A673 (cell line): Measurements from ENCODE around the gene ASB6. TPM values are rescaled to one million over a fixed set of nuclear protein-coding genes. Genes with fewer than 3 reads are reported as not detected.

Source experiments
- BruUV-seq: library from RNA; stranded (reverse); fragments of 400-500 nt; replicated peaks from 2 replicates; lab custom pipeline; 2021; lab: Mats Ljungman, UMichigan
- CTCF ChIA-PET: fragments of 300-600 bp; sonication (Branson Sonifier 250); formaldehyde crosslinking; loops from one replicate; lab custom pipeline; 2022; ENCODE audit warnings: antibody characterized with exemption; lab: Charles Lee
- POLR2A ChIA-PET: fragments of 300-600 bp; sonication (Branson Sonifier 250); formaldehyde crosslinking; loops from one replicate; lab custom pipeline; 2022; ENCODE audit warnings: antibody characterized with exemption; ENCODE audit not compliant: low non-redundant PET; lab: Charles Lee
- DNase-seq: peaks from one replicate; pipeline ENCODE4 v3.0.0-alpha.2; 2015; ENCODE audit warnings: low spot score
- H3K27ac ChIP-seq: fragments of 200-600 bp; sonication (generic); 2 replicates; pipeline ENCODE4 v1.5.1; 2016; ENCODE audit warnings: mixed run types, low read depth, mild to moderate bottlenecking, mixed read lengths, antibody characterized with exemption, low read length; ENCODE audit not compliant: poor library complexity, severe bottlenecking
- H3K27me3 ChIP-seq: fragments of 200-600 bp; sonication (generic); replicated peaks from 2 replicates; pipeline ENCODE4 v1.6.1; 2017; ENCODE audit warnings: mixed run types, low read depth, mild to moderate bottlenecking, mixed read lengths, antibody characterized with exemption, low read length; ENCODE audit not compliant: insufficient read depth, poor library complexity
- H3K36me3 ChIP-seq: fragments of 200-600 bp; sonication (generic); 2 replicates; pipeline ENCODE4 v1.6.1; 2016; ENCODE audit warnings: mixed run types, mild to moderate bottlenecking, mixed read lengths, antibody characterized with exemption, low read length; ENCODE audit not compliant: insufficient read depth, poor library complexity, severe bottlenecking
- H3K4me1 ChIP-seq: fragments of 200-600 bp; sonication (generic); 2 replicates; pipeline ENCODE4 v1.6.1; 2017; ENCODE audit warnings: mixed run types, mild to moderate bottlenecking, mixed read lengths, antibody characterized with exemption, low read length; ENCODE audit not compliant: insufficient read depth, poor library complexity, severe bottlenecking
- H3K4me3 ChIP-seq: fragments of 200-600 bp; sonication (generic); 2 replicates; pipeline ENCODE4 v1.5.1; 2016; ENCODE audit warnings: low read depth, mixed run types, mild to moderate bottlenecking, mixed read lengths, low read length; ENCODE audit not compliant: poor library complexity, severe bottlenecking
- H3K9me3 ChIP-seq: fragments of 200-600 bp; sonication (generic); 2 replicates; pipeline ENCODE4 v1.6.1; 2016; ENCODE audit warnings: mixed run types, low read depth, mild to moderate bottlenecking, mixed read lengths, antibody characterized with exemption, low read length; ENCODE audit not compliant: poor library complexity, severe bottlenecking
- CTCF ChIP-seq: fragments of 300-800, 200-600 bp; sonication (generic); conservative IDR thresholded peaks from 2 replicates; pipeline ENCODE4 v1.5.1; 2017; ENCODE audit warnings: low read depth, mild to moderate bottlenecking, antibody characterized with exemption, low read length, moderate library complexity, mixed read lengths
- EZH2 ChIP-seq: fragments of 200-600 bp; sonication (generic); IDR thresholded peaks from 2 replicates; pipeline ENCODE4 v1.6.1; 2017; ENCODE audit warnings: borderline replicate concordance, low read depth, mild to moderate bottlenecking, mixed read lengths, antibody characterized with exemption, low read length; ENCODE audit not compliant: poor library complexity, severe bottlenecking
- intact Hi-C: fragments of 100-400 bp; cut with micrococcal nuclease; formaldehyde crosslinking; loops from one replicate; pipeline ENCODE4 v1.10.0; 2022; ENCODE audit not compliant: unreplicated experiment
- total RNA-seq: library from RNA; stranded (reverse); gene quantifications from 2 replicates; pipeline ENCODE4 v1.2.3, GENCODE V29; 2021

The ASB6 gene
- total RNA-seq, 1 experiment from 2014 or later, result 36.5 TPM

GRCh38 chr9:129608561-129609481 is 33.1 kb downstream of the ASB6 start:
- CTCF ChIA-PET, result interaction anchor here (0.5 to 0.8 kb wide), 3 partner anchors 435 to 469 kb away, joined by 3 to 11 read pairs (median 5); no protein-coding TSS in a partner anchor
- H3K4me1 ChIP-seq, result peaks cover 53% of the 10 kb centered on the region
- TF ChIP-seq CTCF (no peak), EZH2 (no peak)
- peak overlapping the region; percentile 24 for H3K27ac ChIP-seq
- no peaks in the 10 kb centered on the region for H3K36me3 ChIP-seq
- DNase-seq, result no peak
- no peaks in the 10 kb centered on the region for H3K9me3 ChIP-seq
- no TSS peak for BruUV-seq
- POLR2A ChIA-PET, result interaction anchor here (0.6 to 1.2 kb wide), 3 partner anchors 40 to 490 kb away, joined by 3 to 13 read pairs (median 4); partner anchors contain the start of gene IER5L
- H3K27me3 ChIP-seq, result no peaks in the 10 kb centered on the region
- intact Hi-C loops, result loop anchor here (10.0 kb wide), 1 partner anchor 114 kb away; no protein-coding TSS in a partner anchor
- no peak overlapping the region for H3K4me3 ChIP-seq

- peaks cover 62% of the 10 kb centered on the region for H3K4me1 ChIP-seq
- BruUV-seq, result no TSS peak
- H3K27ac ChIP-seq, result peak overlapping the region; percentile 66
- no peaks in the 10 kb centered on the region for H3K27me3 ChIP-seq
- ChIA-PET POLR2A (interaction anchor here (0.6 kb wide), 1 partner anchor 15 kb away, joined by 5 read pairs; no protein-coding TSS in a partner anchor), CTCF (no interaction called here)
- no peaks in the 10 kb centered on the region for H3K9me3 ChIP-seq
- H3K4me3 ChIP-seq, result no peak overlapping the region
- no peak for DNase-seq
- H3K36me3 ChIP-seq, result no peaks in the 10 kb centered on the region
- intact Hi-C loops, result loop anchor here (10.0 kb wide), 1 partner anchor 112 kb away; no protein-coding TSS in a partner anchor
- no peak for TF ChIP-seq EZH2
- TF ChIP-seq CTCF, result no peak
These were observed 34.9 kb downstream of the ASB6 start for GRCh38 chr9:129607027-129607387.

GRCh38 chr9:129606161-129607026 is 35.6 kb downstream of the ASB6 start:
- peak overlapping the region; percentile 66 for H3K27ac ChIP-seq
- H3K27me3 ChIP-seq, result no peaks in the 10 kb centered on the region
- H3K36me3 ChIP-seq, result no peaks in the 10 kb centered on the region
- no peak for DNase-seq
- peaks cover 62% of the 10 kb centered on the region for H3K4me1 ChIP-seq
- no peaks in the 10 kb centered on the region for H3K9me3 ChIP-seq
- BruUV-seq, result no TSS peak
- POLR2A ChIA-PET, result interaction anchor here (0.6 kb wide), 1 partner anchor 14 kb away, joined by 5 read pairs; no protein-coding TSS in a partner anchor
- no peak overlapping the region for H3K4me3 ChIP-seq
- CTCF ChIA-PET, result no interaction called here
- intact Hi-C loops, result loop anchor here (10.0 kb wide), 1 partner anchor 112 kb away; no protein-coding TSS in a partner anchor
- TF ChIP-seq EZH2 (no peak), CTCF (no peak)
